Measurements from ENCODE around the gene SMPD4.
"Not testable (repeated sequence)": the region's sequence is repeated elsewhere in the genome, so short reads cannot be mapped to it uniquely, and the experiment has no call there.

Gene SMPD4

DNA sequence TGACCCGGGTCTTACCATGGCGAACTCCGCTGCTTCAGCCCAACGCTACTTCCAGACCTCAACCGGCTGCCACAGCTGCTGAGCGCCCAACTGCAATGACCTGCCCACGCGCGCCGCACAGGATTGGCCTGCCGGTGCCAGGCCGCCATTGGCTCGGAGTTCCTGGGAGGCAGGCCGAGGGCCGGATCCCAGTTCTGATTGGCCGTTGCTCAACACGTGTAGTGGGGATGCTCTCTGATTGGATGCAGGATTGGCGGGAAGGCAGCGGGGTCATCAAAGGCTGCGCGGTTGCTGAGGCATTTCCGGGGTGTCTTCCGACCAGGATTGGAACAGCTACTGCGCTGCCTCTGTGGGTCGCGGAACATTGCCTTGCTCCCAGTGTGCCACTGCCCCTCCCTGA lies 16.9 kb upstream of the SMPD4 start, which contains the start of gene TUBA3E:
Gene TUBA3E (minus strand): TSS at position 97 of the 400 bp plus-strand sequence. CDS start 79 bp downstream, at position 18.
- DNase-seq (ENCODE audit: low spot score): no peak
- in situ Hi-C loops (cut with MboI; ENCODE audit: low sequenced_read_pairs, unreplicated experiment): loop anchor here (25.0 kb wide), 1 partner anchor 139 kb away; the partner anchor contains the start of gene IMP4
- no peak for TF ChIP-seq CTCF (IDR thresholded peaks at IDR 0.05; ENCODE audit: borderline replicate concordance, control extremely low read depth, extremely low read depth, insufficient read depth, missing control alignments)

DNA sequence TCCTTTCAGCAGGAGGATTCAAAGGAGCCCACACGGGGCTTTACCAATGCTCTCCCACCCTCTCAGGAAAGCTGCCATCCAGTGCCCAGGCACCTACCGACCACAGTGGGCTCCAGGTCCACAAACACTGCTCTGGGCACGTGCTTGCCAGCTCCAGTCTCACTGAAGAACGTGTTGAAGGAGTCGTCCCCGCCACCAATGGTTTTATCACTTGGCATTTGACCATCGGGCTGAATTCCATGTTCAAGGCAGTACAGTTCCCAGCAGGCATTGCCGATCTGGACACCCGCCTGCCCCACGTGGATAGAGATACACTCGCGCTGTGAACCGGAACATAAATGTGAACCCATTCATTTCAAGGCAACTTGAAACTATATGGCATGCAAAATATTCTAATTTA lies 14.7 kb upstream of the SMPD4 start:
- DNase-seq (ENCODE audit: low spot score): not testable (repeated sequence)
- in situ Hi-C loops (cut with MboI; ENCODE audit: low sequenced_read_pairs, unreplicated experiment): loop anchor here (25.0 kb wide), 1 partner anchor 141 kb away; the partner anchor contains the start of gene IMP4

DNA sequence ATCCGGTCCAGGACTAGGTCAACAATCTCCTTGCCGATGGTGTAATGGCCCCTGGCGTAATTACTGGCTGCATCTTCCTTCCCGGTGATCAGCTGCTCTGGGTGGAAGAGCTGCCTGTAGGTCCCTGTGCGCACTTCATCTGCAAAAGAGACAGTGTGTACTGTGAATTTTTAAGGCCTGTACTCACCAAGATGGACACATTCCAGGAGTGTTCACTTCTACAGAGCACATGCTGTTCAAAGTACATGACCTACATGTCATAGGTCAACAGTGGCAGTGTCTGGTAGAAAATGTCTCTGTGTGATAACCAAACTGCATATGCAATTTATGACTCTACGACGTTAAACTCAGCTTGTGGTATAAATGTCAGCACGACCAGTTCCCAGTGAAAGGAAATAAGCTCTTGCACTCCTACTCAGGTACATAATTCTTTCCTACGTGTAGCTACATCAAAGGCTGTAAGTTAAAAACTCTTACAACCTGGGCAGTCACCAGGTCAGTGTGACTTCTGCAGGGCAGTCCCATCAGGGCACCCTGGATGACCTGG lies 13.8 kb upstream of the SMPD4 start:
- in situ Hi-C loops (cut with MboI; ENCODE audit: low sequenced_read_pairs, unreplicated experiment): loop anchor here (25.0 kb wide), 1 partner anchor 142 kb away; the partner anchor contains the start of gene IMP4

GRCh38 chr2:130193824-130194223 lies 12.4 kb upstream of the SMPD4 start:
- not testable (repeated sequence) for DNase-seq (ENCODE audit: low spot score)
- in situ Hi-C loops (cut with MboI; ENCODE audit: low sequenced_read_pairs, unreplicated experiment): loop anchor here (25.0 kb wide), 1 partner anchor 143 kb away; the partner anchor contains the start of gene IMP4

More for the DNA sequence above, 13.8 kb upstream of the SMPD4 start:
- DNase-seq (ENCODE audit: low spot score): not testable (repeated sequence)

DNA sequence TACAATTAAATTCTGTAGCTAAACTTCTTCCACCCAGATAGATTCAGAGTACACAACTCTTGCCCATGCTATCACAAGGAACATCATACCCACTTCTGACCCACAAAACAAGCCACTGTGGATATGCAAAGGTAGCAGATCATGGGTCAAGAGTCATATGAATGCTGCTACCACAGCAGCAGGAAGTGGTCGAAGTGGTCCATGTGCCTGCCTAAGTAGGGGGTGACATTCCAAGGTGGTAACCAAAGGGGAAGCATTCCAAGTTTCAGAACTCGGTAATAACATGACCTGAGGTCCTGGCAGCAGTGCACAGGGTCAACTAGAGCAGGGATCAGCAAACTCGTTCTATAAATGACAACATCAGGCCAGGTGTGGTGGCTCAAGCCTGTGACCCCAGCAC lies 11.0 kb upstream of the SMPD4 start:
- DNase-seq (ENCODE audit: low spot score): not testable (repeated sequence)
- in situ Hi-C loops (cut with MboI; ENCODE audit: low sequenced_read_pairs, unreplicated experiment): loop anchor here (25.0 kb wide), 1 partner anchor 145 kb away; the partner anchor contains the start of gene IMP4

DNA sequence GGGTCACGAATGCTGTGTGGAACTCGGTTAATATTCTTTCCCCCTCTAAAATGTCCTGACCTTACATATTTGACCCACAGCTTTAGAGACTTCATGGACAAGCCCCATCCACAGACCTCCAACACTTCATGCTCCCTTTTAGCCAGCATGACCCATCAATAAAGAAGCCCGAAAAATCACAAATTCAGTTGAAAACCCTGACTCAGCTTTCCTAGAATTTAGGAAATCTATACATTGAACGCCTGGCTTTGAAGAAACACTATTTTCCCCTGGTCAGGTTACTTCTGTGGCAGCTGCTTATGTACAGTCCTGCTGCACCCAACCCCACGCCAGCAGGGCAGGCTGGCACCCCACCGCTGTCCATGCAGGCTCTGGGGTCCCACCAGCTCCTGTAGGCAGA lies 9.9 kb upstream of the SMPD4 start:
- in situ Hi-C loops (cut with MboI; ENCODE audit: low sequenced_read_pairs, unreplicated experiment): loop anchor here (25.0 kb wide), 1 partner anchor 146 kb away; the partner anchor contains the start of gene IMP4

GRCh38 chr2:130190237-130190636 lies 8.8 kb upstream of the SMPD4 start:
- in situ Hi-C loops (cut with MboI; ENCODE audit: low sequenced_read_pairs, unreplicated experiment): loop anchor here (25.0 kb wide), 1 partner anchor 147 kb away; the partner anchor contains the start of gene IMP4
- TF ChIP-seq CTCF (IDR thresholded peaks at IDR 0.05; ENCODE audit: borderline replicate concordance, control extremely low read depth, extremely low read depth, insufficient read depth, missing control alignments): no peak
- no peak for DNase-seq (ENCODE audit: low spot score)

More for the DNA sequence above, 9.9 kb upstream of the SMPD4 start:
- DNase-seq (ENCODE audit: low spot score): not testable (repeated sequence)

DNA sequence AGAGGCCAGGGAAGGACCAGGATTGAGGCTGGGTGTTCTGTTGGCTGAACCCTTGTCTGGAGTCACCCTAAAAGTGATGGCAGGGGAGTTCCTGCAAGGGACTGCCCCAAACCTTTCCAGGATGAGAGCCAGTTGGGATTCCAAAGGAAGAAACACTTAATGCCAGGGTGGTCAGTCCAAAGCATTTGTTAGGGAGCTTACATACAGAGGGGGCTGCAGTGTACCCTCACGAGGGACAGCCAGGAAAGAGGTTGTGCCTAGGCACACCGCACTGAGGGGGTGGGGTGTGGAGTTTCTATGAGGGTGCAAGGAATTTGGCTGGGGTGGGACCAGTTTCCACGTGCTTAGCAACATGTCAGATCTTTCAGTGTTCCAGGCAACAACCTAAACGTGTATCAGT lies 7.6 kb upstream of the SMPD4 start:
- DNase-seq (ENCODE audit: low spot score): not testable (repeated sequence)
- in situ Hi-C loops (cut with MboI; ENCODE audit: low sequenced_read_pairs, unreplicated experiment): loop anchor here (25.0 kb wide), 1 partner anchor 148 kb away; the partner anchor contains the start of gene IMP4

DNA sequence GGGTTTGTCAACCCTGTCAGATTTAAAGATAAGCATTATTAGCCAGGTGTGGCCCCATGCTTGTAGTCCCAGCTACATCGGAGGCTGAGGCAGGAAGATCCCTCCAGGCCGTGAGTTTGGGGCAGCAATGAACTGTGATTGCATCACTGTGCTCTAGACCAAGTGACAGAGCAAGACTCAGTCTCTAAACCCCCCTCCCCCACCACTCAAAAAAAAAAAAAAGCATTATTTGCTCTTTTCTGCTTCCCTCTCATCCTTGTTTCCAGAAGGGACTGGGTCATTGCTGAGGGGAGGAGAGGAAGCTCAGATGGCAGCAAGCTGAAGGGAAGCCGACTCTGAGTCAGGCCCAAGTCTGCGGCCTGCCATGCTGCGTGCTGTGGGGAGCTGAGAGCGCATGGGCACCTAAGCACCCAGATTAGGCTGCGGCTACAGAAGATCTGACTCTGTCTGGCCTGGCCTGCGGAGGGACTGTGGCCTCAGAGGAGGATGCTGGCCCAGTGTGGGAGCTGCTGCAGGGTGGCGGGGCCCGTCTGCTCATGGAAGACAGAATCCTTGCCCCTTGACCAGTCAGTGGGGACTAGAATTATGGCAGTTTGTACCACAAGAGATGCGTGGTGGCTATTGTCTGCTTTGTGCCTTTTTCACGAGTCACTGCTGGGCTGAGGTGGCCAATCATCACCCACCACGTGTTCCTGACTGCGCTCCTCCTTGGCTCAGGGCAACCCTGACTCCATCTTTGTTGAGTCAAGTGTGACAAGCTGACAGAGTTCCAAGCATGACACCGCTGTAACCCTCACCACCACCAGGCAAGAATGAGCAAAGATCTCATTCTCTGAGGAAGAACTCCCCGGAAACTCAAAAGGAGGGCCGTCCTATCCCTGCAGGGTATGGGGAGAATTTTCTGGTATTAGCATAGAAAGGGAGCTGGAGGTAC lies 6.7 kb upstream of the SMPD4 start:
- in situ Hi-C loops (cut with MboI; ENCODE audit: low sequenced_read_pairs, unreplicated experiment): loop anchor here (25.0 kb wide), 1 partner anchor 149 kb away; the partner anchor contains the start of gene IMP4
- DNase-seq (ENCODE audit: low spot score): not testable (repeated sequence)

DNA sequence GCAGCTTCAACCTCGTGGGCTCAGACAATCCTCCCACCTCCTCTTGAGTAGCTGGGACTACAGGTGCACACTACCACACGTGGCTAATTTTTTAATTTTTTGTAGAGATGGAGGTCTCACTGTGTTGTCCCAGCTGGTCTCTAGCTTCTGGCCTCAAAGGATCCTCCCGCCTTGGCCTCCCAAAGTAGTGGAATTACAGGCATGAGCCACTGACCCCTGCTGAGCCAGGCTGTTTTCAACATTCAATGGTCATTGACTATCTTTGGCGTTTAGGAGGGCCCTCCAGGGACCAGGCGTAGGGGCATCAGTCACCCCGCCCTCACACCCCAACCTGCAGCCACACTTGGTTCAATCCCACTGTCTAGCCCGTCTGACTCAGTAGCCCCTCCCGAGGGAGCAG lies 5.9 kb upstream of the SMPD4 start:
- no peak for DNase-seq (ENCODE audit: low spot score)
- no peak for TF ChIP-seq CTCF (IDR thresholded peaks at IDR 0.05; ENCODE audit: borderline replicate concordance, control extremely low read depth, extremely low read depth, insufficient read depth, missing control alignments)
- in situ Hi-C loops (cut with MboI; ENCODE audit: low sequenced_read_pairs, unreplicated experiment): loop anchor here (25.0 kb wide), 1 partner anchor 150 kb away; the partner anchor contains the start of gene IMP4
